Heart left ventricle (tissue), 13 donors: ENCODE results near the gene FXYD5.

Source experiments
- POLR2A ChIP-seq, 2 donors: fragments of 450-650 bp; IDR thresholded peaks; one replicate each; pipeline ENCODE4 v1.6.1; 2017; ENCODE audit warnings: antibody characterized with exemption in 2 of 2, mild to moderate bottlenecking in 2 of 2, moderate library complexity in 2 of 2
- TF ChIP-seq, protein P1 (sequence below), 12 donors: fragments of 200-600 bp; sonication (generic) in 4 of 12; IDR thresholded peaks; one replicate each; pipeline versions ENCODE4 v1.5.0 to v1.8.0; 2018 to 2022; ENCODE audit warnings: antibody characterized with exemption in 12 of 12, mild to moderate bottlenecking in 5 of 12
- donor health status: ischemic (EF 13 %, LVEDD 7.1; RV severe dilation, severe dysfunction).
- donor health status: DM: no; HTN: yes; CAD: no.
- donor health status: DM: no; HTN: no; CAD: no.
- donor health status: ischemic (EF 25% LVEDD 6.9; RV normal size, moderate dysfunction).
- donor health status: ischemic (EF 25% LVEDD 5.7; RV mildly dilated, moderate dysfunction).
- donor health status: ischemic (EF 35%, LVEDD 5.7; RV mildly dilated, moderate dysfunction).
- donor health status: nonischemic (EF 11% LVEDD 7.7; RV severe dilation, severe dysfunction).
- donor health status: DM: yes; HTN: yes; CAD: no.
- donor health status: PGD.
- donor health status: ischemic (EF 29% LVEDD 5.4; RV normal size, mild dysfunction).
- donor health status: nonischemic (EF 23%, LVEDD 6.1; RV moderate dilation, normal function).

DNA sequence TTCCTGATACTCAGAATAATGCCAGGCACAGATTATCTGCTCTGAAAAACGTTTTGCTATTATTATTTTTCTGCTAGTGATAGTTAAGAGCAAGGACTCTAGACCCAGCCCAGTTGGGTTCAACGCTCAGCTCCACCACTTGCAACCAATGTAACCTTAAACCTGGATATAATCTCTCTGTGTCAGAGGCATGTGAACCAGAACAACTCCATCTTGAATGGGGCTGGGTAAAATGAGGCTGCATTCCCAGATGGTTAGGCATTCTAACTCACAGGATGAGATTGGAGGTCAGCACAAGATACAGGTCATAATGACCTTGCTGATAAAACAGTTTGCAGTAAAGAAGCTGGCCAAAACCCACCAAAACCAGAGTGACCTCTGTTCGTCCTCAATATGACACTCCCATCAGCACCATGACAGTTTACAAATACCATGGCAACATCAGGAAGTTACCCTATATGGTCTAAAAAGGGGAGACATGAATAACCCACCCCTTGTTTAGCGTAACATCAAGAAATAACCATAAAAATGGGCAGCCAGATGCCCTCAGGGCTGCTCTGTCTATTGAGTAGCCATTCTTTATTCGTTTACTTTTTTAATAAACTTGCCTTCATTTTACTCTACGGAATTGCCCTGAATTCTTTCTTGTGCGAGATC lies 60.4 kb downstream of the FXYD5 start:
- no peak for TF ChIP-seq POLR2A (IDR thresholded peaks at IDR 0.05)
- TF ChIP-seq, protein P1, sequence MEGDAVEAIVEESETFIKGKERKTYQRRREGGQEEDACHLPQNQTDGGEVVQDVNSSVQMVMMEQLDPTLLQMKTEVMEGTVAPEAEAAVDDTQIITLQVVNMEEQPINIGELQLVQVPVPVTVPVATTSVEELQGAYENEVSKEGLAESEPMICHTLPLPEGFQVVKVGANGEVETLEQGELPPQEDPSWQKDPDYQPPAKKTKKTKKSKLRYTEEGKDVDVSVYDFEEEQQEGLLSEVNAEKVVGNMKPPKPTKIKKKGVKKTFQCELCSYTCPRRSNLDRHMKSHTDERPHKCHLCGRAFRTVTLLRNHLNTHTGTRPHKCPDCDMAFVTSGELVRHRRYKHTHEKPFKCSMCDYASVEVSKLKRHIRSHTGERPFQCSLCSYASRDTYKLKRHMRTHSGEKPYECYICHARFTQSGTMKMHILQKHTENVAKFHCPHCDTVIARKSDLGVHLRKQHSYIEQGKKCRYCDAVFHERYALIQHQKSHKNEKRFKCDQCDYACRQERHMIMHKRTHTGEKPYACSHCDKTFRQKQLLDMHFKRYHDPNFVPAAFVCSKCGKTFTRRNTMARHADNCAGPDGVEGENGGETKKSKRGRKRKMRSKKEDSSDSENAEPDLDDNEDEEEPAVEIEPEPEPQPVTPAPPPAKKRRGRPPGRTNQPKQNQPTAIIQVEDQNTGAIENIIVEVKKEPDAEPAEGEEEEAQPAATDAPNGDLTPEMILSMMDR (IDR thresholded peaks at IDR 0.05), result no peak
